GM19035 (cell line): ENCODE measurements around the gene CDC45.

Experiments
- ATAC-seq: cut with Tn5 transposase; IDR thresholded peaks from one replicate; pipeline ENCODE4 v1.9.1; 2021; ENCODE audit not compliant: unreplicated experiment

CDC45 gene

GRCh38 chr22:19447330-19448075 is 32.2 kb upstream of the CDC45 start, which contains the start of gene C22orf39:
TSS of gene C22orf39 (minus strand) at chr22:19447711. CDS start at chr22:19447688, 23 bp downstream.
- ATAC-seq: peak; percentile 76

GRCh38 chr22:19448076-19448607 is 31.6 kb upstream of the CDC45 start:
- peak; percentile 28 for ATAC-seq

- no peak for ATAC-seq
These were observed 30.8 kb upstream of the CDC45 start for GRCh38 chr22:19448739-19449421.

DNA sequence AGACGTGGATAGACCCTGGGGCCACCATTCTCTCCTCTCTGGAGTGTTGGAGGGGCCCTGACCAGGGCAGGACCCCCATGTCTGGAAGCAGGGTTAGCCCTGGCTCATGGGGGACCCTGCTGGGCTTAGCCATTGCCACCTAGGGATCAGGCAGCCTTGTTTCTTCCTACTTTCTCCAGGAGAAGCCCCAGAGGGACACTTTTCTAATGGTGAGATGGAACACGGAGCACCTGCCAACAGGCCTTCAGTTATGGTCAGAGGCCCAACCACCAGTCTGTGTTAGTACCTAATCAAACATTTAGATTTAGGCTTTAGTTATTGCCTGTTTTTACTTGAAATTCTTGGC is 30.3 kb upstream of the CDC45 start:
- ATAC-seq: no peak

DNA sequence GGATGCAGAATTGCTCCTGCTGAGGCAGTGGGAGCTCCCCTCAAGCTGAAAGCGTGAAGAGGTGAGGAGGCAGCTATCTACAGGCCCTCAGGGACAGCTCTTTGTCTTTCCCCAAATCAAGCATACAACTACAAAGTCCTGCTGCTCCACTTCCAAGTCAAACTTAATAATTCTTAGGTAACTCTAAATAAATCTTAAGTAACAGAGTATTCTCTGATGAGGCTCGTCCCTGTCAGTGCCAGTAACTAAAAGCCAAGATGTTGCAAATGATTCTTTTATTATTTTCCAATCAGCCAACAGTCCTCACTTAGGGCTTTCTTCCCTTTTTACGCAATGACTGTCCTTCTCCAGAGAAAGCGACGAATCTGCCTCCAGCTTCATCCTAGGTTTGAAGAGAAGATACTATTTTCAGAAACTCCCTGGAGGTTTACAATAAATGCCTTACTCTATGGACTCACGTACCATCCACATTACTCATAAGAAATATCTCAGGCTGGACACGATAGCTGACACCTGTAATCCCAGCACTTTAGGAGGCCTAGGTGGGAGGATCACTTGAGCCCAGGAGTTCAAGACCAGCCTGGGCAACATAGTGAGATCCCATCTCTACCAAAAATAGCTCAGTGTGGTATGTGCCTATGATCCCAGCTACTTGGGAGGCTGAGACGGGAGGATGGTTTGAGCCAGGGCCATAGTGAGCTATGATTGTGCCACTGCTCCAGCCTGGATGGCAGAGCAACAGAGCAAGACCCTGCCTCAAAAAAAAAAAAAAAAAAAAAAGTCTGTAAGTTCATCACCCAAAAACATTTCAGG is 29.2 kb upstream of the CDC45 start:
- no peak for ATAC-seq

DNA sequence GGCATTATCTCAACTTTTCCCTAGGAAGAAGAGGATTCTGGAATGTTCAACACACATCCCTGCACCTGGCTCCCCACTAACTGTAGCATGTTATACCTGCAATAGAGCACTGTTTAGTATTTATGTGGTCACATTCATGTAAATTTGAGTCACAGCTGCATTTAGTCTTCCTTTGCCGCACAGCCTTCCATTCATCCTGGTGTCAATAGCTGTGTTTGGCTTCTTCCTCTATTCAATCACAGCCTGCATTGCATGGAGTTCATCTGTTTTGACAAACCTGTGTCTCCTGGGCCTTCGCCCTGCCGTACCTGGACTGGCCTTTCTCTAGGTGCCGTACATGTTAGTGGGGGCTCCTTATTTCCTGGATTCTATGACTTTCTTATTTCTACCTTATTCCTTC is 28.1 kb upstream of the CDC45 start:
- ATAC-seq: no peak

DNA sequence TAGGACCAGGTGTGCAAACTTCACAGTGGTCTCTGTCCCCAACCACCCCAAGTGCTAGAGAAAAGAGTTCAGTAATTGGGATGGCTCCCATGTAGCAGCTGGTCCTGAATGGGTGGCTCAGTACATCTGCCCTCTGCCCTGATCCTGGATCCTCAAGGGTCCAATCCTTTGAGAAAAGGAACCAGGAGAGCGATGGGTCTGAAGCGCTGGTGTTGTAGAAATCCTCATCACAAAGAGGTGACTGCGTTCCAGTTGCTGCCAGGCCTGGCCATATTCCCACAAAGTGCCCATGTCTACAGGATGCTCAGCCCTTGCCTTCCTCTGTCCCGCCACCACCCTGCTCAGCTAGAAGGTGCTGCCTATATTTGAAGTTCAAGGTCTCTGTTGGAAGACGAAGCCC is 26.0 kb upstream of the CDC45 start:
- ATAC-seq: no peak

GRCh38 chr22:19454156-19454555 is 25.6 kb upstream of the CDC45 start:
- ATAC-seq: no peak

DNA sequence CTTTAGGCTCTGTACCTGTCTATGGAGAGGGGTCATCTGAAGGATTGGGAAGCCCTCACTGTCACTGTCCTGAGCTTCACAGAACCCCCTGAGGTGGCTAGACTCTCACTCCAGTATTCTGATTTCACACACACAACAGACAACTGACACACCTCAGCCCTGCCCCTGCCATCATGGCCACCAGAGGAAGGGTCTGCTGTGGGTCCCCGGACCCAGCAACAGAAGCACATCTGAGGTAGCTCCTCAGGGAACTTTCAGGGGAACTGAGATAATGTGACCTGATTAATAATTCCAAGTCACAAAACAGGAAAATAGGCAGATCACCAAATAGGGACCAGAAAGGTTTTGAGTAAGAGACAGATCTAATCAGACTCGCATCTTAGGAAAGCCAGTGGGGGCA is 24.7 kb upstream of the CDC45 start:
- ATAC-seq: no peak

- no peak for ATAC-seq
These were observed 23.9 kb upstream of the CDC45 start for GRCh38 chr22:19455585-19456370.

DNA sequence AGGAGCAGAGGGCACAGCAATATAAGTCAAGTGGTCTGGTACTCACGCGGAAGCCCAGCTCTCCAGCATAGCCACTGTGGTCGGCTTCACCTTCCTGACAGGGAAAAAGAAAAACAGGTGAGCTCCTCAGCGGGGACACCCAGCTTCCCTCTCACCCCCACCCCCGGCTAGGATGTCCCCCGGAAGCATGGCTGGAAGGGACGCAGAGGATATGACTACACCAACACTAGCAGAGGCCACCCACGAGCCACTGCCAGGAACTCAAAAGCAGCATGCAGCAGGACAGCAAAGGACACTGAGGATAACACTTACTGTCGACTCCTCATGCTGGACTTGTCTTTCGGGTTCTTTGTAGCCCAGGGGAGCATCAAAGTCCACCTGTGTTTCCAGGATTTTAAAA is 23.2 kb upstream of the CDC45 start:
- no peak for ATAC-seq

DNA sequence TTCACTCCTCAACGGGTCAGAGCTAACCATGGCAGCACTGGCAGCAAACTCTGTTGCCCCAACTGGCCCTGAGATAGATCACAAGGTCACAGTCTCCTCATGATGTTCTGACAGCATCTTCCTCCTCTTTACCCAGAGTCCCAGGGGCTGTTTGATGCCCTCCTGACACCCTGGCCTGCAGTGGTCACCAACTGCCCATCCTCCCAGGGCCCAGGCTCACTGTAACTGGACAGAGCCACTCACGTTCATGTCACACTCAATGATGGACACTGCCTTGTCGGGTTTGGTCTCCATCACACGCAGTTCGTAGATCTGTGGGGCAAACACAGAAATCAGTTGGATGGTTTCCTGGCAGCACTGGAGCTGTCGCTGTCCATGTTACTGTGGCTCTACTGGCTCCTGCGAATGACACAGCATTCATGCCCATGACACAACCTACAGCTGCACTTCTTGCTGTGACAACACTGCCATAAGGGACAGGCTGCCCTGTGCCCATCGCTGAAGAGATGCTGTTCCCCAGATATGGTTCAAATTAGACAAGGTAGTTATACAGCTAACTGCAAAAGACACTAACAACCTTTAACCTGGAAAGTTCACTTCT is 21.8 kb upstream of the CDC45 start:
- no peak for ATAC-seq

GRCh38 chr22:19460036-19460435 is 19.7 kb upstream of the CDC45 start:
- ATAC-seq: no peak

DNA sequence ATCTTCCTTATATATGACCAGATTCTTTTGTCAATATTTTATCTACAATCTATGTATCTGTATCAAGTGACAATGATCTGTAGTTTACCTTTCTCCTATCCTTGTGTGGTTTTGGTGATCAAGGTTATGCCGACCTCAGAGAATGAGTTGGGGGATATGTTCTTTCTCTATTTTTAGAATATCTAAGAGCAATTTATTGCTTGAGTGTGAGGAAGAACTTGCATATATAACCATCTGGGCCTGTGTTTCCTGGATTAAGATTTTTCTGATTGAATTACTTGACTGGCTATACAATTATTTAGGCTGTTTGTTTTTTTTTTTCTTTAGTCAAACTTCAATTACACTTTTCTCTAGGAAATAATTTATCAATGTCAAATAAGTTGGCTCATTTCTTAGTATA is 18.2 kb upstream of the CDC45 start:
- ATAC-seq: no peak

- no peak for ATAC-seq
These were observed 16.7 kb upstream of the CDC45 start for GRCh38 chr22:19463008-19463407.

- ATAC-seq: no peak
These were observed 15.9 kb upstream of the CDC45 start for GRCh38 chr22:19463491-19464469.

- no peak for ATAC-seq
These were observed 15.2 kb upstream of the CDC45 start for GRCh38 chr22:19464546-19464945.

GRCh38 chr22:19464975-19465374 is 14.7 kb upstream of the CDC45 start:
- no peak for ATAC-seq

GRCh38 chr22:19466126-19466716 is 13.5 kb upstream of the CDC45 start:
- no peak for ATAC-seq
